H1 (cell line): ENCODE results near the gene SPAAR. TPM values are rescaled to one million over a fixed set of nuclear protein-coding genes. Genes with fewer than 3 reads are reported as not detected.

Experiments
- ASH2L ChIP-seq: fragments of 200-600, 300-600 bp; sonication (generic); IDR thresholded peaks from one replicate; pipeline ENCODE4 v1.7.1; 2017; ENCODE audit warnings: low read length
- BCL11A ChIP-seq, 2 experiments: IDR thresholded peaks; one replicate each; pipeline ENCODE4 v1.6.1; 2011; ENCODE audit warnings: low read depth in 2 of 2, low read length in 2 of 2, mild to moderate bottlenecking in 2 of 2
- CTCF ChIP-seq, 3 experiments: IDR thresholded peaks; 1 replicate in 2 of 3; 2 replicates in 1 of 3; pipeline versions ENCODE4 v1.5.1 to v1.6.1; 2011; ENCODE audit warnings: low read length in 3 of 3, mild to moderate bottlenecking in 3 of 3, inconsistent platforms in 2 of 3, low read depth in 1 of 3, moderate library complexity in 1 of 3; ENCODE audit not compliant: insufficient read depth in 1 of 3; ENCODE audit errors: control extremely low read depth in 1 of 3
- JUN ChIP-seq: IDR thresholded peaks from 2 replicates; pipeline ENCODE4 v1.6.1; 2011; ENCODE audit warnings: low read depth, mild to moderate bottlenecking, improper control_type of control experiment, low read length
- NRF1 ChIP-seq: IDR thresholded peaks from 2 replicates; pipeline ENCODE4 v1.6.1; 2011; ENCODE audit warnings: mild to moderate bottlenecking, low read depth, low read length, improper control_type of control experiment
- POLR2A ChIP-seq, 2 experiments: IDR thresholded peaks; 1 replicate in 1 of 2; 2 replicates in 1 of 2; pipeline ENCODE4 v1.6.1; 2011; ENCODE audit warnings: low read depth in 2 of 2, low read length in 2 of 2, mild to moderate bottlenecking in 2 of 2; ENCODE audit errors: control extremely low read depth in 1 of 2
- SAP30 ChIP-seq: fragments of 300-600 bp; sonication (generic); IDR thresholded peaks from 2 replicates; pipeline ENCODE4 v1.7.1; 2012; ENCODE audit warnings: low read length, moderate library complexity, mild to moderate bottlenecking, inconsistent platforms; ENCODE audit not compliant: insufficient read depth, insufficient replicate concordance
- SP2 ChIP-seq: IDR thresholded peaks from 2 replicates; pipeline ENCODE4 v1.6.1; 2012; ENCODE audit warnings: mild to moderate bottlenecking, low read length, inconsistent platforms
- TAF7 ChIP-seq: optimal IDR thresholded peaks from 2 replicates; pipeline ENCODE3; 2011; ENCODE audit warnings: low read depth, mild to moderate bottlenecking, inconsistent platforms, low read length, moderate library complexity, borderline replicate concordance
- TEAD4 ChIP-seq: IDR thresholded peaks from 2 replicates; pipeline ENCODE4 v1.6.1; 2012; ENCODE audit warnings: low read depth, low read length, inconsistent platforms, mixed read lengths
- polyA plus RNA-seq, 7 experiments: library from polyadenylated mRNA; depleted of rRNA in 3 of 7; stranded (reverse) in 5 of 7; unstranded in 2 of 7; fragments of >200 nt in 5 of 7; fragments of 200-250 nt in 2 of 7; gene quantifications; 1 replicate in 5 of 7; 2 replicates in 1 of 7; 4 replicates in 1 of 7; pipeline versions ENCODE4 v1.2.1 to v1.2.3, GENCODE V29; 2011 to 2013; ENCODE audit warnings: missing spikeins in 2 of 7, mixed read lengths in 2 of 7
- total RNA-seq: library from RNA; stranded (reverse); fragmentation: NEBNext Ultra II Directional; extraction: Animal tissue kit (Norgen Biotek cat#: 25700); gene quantifications from 2 replicates; pipeline ENCODE4 v1.2.1, GENCODE V29; 2021
- TF ChIP-seq, protein P1 (sequence below): IDR thresholded peaks from 2 replicates; pipeline ENCODE4 v1.6.1; 2012; ENCODE audit warnings: inconsistent platforms

The SPAAR gene
- total and polyA plus RNA-seq, 2 of the 8 experiments (the other 6 are each of a cell fraction or from before 2014, with no cell fraction given) = 0.27 TPM; not detected in 1

DNA sequence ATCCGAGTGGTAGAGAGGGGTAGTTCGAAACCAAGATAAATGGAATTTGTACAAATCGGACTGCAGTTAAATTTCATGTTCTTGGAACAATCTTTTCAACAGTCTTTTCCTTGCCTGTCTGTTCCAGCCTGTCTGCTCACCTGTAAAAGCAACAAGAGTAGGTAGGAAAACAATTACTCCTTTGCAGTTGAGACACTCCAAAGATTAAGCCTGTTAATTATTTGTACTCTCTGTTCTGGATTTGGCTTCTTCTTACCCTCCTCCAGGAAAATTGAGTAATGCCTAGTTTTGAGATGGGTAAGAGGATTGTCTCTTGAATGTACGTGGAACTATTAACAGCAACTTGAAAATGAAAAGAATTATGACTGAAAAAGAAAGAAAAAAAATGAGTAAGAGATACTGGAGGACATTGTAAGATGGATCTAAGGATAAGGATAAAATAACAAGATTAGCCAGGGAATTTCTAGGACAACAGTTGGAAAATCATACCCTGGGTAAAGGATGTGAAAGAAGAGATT is 24.3 kb downstream of the SPAAR start (continued):
- no peak for TF ChIP-seq CTCF (IDR thresholded peaks at IDR 0.05; ENCODE audit: control extremely low read depth in 1 of 3, insufficient read depth in 1 of 3, low read depth in 1 of 3, low read length in 3 of 3)
- no peak for TF ChIP-seq POLR2A (IDR thresholded peaks at IDR 0.05; ENCODE audit: control extremely low read depth in 1 of 2, low read depth in 2 of 2, low read length in 2 of 2)
- TF ChIP-seq, protein P1, sequence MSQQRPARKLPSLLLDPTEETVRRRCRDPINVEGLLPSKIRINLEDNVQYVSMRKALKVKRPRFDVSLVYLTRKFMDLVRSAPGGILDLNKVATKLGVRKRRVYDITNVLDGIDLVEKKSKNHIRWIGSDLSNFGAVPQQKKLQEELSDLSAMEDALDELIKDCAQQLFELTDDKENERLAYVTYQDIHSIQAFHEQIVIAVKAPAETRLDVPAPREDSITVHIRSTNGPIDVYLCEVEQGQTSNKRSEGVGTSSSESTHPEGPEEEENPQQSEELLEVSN = no peak
- no peak for TF ChIP-seq TEAD4
- no peak for TF ChIP-seq NRF1
- no peak for TF ChIP-seq SP2
- TF ChIP-seq ASH2L = no peak
- no peak for TF ChIP-seq TAF7
- TF ChIP-seq SAP30 = no peak
- TF ChIP-seq BCL11A (IDR thresholded peaks at IDR 0.05; ENCODE audit: low read depth in 2 of 2, low read length in 2 of 2) = no peak
- no peak for TF ChIP-seq JUN
